Measurements from ENCODE around the gene UPK2. TPM values are rescaled to one million over a fixed set of nuclear protein-coding genes. Genes with fewer than 3 reads are reported as not detected.
A peak's percentile ranks its signal among the peaks of the same experiment; 100 is the strongest.

Gene UPK2
- total RNA-seq, 1 donor from 2014 or later = 0.10 TPM

DNA sequence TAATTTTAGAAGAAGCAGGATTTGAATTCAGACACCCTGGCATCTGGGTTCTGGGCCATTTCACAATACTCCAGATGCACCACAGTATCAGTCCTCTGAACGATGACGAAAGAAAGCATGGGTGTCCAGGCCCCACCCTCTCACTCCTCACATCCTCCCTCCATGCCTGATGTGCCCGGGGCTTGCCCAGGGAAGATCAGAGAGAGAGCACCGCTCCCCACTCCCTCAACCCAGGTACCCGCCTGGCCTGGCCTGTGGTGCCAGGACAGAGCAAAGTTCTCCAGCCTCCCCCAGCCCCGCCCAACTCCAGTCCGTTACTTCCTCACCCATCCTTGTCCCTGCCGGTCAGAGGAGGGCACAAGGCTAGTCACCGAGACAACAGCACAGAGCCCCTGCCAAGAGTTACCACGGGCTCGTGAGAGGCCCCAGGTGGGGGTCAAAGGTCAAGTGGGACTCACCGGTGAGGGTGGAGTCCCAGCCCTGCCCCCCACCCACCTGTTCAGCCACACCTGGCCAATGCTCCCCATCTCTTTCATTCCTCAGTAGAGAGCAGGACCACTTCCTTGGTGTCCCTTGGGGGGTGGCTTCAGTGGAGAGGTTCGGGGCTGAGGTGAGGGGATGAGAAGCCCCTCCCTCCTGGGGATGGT, 38.5 kb upstream of the UPK2 start:
- peak; percentile 80 for DNase-seq (ENCODE audit: low read depth)

DNA sequence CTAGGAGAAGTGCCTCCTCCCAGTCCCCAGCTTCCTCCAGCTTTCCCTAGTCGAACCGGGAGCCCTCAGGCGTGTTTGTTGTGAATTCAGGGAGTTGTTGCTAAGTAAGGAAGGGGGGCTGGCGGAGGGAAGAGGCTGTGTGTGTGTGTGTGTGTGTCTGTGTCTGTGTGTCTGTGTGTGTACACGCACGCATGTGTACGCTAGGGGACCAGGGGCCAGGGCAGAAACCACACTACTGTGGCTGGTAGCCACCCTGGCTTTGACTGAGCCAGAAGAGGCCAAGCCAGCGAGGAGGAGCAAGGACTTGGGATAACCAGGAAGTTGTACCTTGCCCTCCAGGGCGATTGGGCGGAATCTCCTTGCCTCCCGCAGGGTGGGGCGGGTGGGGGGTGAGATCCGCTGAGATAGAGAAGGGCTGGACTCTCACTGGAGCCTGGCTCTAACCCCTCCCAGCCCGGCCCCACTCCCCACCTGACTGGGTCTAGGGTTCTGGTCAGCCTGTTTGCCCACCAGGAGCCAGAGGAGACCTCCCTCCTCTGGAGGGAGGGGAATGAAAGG, 37.9 kb upstream of the UPK2 start:
- peak; percentile 92 for DNase-seq (ENCODE audit: low read depth)

DNA sequence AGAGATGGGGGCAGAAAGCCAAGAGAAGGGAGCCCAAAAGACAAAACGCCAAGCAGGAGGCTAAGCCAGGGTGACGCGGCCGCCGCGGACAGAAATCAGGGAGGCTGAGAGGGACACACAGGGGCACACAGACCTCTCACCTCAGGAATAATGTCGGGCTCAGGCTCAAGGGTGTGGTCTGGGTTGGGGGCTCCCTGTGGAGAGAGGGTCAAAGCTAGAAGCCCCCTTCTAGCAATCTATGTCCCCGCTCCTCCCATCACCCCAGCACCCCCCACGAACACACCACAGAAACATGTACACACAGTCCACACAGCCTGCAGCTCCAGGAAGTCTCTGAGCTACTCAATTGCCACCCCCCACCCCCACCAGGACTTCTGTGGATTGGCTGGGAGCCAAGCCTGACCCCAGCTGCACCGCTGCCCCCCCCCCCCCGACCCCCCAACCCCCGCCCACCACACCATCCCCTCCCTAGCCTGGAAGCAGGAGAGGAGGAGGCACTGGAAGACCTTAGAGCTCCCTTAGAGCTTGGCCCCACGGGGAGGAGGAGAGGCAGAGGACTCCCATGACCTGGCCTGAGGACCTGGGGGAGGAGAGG, 37.3 kb upstream of the UPK2 start:
- peak; percentile 49 for DNase-seq (ENCODE audit: low read depth)

DNA sequence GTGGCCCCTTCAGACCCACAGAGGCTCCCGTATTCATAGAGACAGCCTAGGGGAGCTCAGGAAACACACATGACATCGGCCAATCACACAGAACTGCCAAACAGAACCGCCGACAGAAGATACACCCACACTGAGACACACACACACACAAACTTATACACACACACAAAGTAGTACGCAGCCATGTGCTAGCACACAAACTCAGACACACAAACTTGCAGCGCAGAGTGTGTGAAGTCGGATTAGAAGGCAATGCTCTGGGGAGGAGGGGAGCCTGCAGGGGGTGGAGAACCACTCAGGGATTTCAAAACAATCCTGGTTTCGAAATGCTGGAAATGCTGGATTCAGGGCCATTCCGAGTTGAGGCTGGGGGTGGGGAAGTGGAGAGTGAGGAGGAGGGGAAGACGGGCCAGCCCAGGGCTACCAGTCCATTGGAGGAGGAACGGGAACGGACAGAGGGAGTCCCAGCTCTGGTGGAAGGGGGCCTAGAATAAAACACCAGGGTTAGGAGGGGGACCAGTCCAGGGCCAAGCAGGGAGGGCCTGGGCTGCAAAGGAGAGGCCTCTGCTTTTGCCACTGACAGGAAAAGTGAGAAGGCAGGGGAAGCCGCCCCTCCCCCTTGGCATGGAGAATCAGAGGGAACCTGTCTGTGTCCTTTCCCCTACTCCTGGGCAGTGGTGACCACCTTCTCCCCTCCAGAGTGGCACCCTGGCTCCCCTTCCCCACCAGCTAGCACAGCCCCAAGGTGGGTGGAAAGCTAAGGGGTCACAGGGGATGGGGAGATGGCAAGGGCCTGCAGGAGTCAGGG, 34.8 kb upstream of the UPK2 start:
- DNase-seq (ENCODE audit: low read depth) = peak; percentile 94

DNA sequence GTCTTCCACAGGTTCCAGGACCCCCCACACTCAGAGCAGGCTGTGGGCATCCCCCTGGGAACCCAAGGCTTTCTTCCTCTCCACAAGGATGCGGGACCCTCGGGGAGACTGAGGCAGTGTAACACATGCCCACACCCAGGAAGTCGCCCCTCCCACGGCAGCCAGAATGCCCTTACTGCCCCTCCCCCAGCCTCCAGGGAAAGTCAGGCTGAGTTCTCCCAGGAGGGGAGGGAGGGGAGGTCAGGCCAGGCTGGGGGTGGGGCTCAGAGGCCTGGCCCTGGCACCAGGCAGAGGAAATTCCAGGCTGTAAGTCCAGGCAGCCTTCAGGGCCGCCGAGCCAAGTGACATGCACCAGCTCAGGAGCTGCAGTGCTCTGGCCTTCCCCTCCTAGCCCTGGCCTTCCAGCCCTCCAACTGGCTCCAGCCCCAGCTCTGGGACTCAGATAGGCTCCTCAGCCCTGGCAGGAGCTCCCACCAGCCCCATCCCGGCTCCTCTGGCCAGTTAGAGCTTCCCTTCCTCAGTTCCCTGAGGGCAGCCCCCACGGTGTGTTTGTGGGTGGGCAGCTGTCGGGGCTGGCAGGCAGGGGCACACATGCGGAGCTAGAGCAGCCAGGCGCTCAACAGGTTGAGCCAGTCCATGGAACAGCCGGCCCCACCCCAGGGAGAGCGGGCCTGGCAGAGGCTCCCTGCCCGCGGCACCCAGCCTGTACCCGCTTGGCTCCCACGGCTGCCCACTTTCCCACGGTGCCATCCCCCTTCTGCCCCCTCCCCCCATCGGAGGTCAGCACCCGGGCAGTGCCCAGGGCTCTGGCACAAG, 34.0 kb upstream of the UPK2 start:
- DNase-seq (ENCODE audit: low read depth) = peak; percentile 85

DNA sequence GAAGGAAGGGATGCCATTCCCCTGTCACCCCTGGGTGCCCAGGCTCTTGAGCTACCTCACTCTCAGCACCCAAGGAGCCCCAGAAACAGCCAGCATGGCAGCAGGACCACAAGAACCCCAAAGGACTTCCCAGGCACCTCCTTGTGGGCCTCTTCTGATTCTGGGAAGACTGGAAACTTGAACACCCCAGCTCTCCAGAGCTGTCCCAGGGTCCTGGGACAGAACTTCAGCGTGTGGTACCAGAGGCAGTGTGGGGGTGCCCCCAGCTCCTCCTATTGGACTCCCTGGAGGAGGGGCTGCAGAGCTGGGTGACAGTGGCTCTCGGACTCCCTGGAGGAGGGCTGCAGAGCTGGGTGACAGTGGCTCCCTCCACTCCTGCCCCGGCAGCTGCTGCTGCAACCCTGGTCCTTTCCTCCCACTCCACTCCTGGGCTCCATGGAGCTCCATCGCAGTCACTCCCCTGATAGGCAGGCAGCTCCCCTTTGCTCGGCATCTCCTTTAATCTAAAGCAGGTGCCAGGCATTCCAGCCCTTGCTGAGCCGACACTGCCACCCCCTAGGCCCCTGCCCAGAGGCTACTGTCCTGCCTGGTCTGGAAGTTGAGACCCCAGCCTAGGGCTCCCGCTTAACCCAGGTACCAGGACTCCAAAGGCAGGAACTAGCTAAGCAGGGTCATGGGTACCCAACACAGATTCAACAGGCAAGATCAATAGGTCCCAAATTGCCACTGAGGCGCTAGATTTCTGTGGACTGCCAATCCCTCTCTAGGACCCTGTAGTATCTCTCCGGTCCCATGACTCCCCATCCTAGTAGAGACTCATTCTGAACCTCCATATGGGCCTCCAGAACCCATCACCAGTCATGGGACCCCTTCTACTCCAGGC, 33.1 kb upstream of the UPK2 start:
- no peak for DNase-seq (ENCODE audit: low read depth)

DNA sequence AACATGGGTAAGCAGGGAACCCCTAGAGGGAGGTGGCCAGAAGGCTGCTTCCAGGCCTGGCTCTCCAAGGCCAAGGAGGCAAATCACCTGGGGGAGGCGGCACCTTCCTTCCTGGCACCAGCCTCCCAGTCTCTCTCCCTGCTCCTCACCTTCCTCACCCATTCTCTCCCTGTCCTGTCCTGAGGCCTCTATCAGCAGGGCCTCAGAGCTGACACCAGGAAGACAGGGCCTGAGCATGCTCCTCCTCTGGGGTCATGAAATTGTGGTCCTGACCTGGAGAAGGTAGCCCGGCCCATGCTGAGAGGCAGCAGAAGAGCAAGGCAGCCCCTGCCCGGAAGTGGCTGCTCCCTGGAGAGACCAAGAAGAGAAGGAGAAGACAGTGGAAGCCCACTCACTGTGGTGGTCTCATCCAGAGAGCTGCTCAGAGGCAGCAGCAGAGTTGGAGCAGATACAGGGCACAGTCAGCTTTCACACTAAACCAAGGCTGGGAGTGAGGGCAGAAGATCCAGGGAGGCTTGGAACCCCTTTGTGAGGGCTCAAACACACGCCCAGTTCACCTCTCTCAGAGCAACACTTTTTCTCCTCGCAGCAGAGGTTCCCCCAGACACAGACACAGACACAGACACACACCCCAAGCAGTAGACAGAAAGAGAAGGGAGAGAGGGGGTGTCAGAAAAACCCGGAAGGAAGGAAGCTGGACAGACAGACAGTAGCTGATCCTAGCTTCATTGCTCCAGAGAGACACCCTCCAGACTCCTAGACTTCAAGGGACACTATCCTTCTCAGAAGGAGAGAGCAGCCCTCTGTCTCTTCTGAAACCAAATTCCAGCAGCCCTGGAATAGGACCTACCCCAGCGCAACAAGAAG, 32.1 kb upstream of the UPK2 start:
- no peak for DNase-seq (ENCODE audit: low read depth)

DNA sequence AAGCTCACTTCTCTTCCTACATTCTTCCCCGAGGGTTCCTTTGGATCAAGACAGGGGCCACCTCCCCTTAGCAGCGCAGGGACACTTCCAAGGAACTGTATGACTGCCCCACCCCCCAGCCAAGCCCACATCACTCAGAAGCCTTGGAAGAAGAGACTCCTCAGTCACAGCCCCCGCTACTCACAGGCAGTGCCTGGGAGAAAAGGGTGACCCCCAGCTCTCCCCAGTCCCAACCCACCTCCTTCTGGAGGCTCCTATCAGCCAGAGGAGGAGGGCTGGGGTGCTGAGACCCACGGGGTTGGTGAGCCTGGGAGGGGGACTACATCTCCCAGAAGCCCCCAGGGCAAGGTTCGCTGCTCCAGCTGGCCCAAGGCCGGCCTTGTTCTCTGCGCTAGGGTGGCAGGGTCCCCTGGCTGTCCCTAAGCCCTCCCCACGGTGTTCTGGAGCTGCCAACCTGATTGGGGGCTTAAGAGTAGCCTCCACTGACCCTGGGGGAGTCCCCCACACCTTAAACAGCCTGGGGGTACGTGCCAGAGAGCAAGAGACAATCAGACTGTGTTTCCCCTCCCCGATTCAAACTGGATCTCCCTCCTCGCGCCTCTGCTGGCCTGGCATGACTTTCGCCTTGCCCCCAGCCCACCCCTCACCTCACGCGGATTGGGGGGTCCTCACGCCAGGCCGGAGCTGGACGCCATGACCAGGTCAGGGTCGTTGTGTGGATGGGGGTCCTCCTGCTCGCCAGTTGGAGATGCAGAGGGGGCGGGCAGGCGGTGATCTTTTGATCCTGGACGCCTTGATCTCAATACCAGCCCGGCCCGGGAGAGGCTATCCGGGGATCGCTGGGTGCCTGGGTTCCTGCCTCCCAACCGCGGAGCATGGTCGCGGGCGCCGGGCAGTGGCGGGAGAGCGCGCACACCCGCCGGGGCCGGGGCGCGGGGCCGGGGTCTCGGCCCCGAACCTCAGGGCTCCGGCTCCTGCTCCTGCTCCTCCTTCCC, 31.2 kb upstream of the UPK2 start:
- DNase-seq (ENCODE audit: low read depth) = no peak

DNA sequence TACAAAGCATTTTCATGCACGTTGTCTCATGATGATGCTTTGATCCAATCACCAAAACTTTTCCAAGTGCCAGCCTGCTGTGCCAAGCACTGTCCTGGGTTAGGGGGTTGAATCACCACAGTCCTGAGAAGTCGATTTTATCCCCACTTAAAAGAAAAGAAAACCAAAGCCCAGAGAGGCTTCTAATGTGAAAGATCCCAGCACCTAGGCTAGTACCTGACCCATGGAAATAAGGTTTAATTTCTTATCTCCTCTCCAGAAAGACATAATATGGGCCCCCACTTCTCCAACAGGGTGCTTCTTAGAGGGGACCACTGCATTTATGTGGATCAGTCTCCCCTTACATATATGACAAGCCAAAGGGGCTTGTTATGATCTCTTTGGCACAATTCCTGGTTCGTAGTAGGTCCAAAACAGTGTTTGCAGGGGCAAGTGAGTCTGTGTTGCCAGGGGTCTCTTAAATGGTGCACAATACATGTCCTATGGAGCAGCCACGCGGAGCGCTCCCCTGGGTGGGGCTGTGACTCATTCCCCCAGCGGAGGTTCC, 28.5 kb upstream of the UPK2 start:
- no peak for DNase-seq (ENCODE audit: low read depth)

DNA sequence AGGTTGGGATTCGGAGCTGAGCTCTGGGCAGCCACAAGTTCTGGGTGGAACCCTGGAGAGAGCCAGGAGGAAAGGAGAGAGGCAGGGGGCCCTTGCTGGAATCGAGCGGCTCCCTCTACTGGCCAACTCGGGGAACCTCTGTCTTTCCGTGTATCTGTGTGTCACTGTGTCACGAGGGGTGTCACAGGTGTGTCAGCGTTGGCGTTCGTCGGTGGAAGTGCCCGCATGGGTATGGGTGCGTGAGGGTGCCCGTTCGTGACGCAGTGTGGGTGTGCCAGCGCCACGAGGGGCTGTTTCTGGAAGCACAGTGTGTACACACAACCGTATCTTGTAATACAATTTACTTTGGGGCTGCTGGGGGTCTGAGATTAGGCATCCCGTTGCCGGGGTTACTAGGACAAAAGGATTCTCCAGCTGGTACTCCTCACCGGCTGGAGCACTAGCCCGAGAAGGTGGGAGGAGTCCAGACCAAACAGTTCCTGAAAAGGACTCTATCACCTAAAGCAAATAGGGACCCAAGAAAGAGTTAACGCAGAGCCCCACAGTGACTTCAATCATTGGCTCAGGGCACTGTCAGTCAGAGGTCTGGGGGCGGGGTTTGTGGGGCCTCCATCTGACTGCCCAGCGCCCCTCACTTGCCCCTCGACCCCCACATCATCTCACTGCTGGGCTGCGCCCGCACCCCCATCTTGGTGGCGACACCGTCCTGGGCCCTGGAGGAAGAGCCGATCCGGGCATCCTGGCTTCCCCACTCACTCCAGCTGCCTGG, 27.8 kb upstream of the UPK2 start:
- peak; percentile 91 for DNase-seq (ENCODE audit: low read depth)

DNA sequence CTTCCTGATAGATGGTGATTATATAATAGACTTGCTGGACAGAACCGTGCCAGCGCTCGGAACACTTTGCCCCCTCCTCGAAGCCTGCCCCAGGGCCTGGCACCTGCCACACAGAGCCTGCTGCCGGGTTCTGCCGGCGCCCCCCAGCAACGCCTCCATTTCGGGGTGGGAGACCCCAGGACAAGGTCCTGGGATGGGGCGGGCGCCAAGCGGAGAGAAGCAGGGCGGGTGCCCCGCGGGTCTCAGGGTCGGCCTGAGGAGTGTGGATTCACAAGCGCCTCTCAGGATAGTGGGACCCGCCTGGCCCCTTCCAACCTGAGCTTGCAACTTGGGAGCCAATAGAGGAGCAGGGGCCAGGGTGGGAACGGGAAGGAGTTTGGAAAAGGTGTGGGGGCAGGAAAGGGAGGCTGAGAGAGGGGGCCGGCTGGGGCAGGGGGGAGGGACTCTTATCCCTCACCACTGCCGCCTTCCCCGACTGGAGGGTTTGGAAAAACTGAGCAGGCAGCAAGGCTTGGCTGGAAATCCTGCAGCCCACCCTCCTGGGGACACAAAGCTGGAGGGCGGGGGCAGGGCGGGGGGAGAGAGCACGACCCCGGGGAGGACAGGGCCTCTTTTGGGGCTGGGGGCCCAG, 27.1 kb upstream of the UPK2 start:
- no peak for DNase-seq (ENCODE audit: low read depth)

DNA sequence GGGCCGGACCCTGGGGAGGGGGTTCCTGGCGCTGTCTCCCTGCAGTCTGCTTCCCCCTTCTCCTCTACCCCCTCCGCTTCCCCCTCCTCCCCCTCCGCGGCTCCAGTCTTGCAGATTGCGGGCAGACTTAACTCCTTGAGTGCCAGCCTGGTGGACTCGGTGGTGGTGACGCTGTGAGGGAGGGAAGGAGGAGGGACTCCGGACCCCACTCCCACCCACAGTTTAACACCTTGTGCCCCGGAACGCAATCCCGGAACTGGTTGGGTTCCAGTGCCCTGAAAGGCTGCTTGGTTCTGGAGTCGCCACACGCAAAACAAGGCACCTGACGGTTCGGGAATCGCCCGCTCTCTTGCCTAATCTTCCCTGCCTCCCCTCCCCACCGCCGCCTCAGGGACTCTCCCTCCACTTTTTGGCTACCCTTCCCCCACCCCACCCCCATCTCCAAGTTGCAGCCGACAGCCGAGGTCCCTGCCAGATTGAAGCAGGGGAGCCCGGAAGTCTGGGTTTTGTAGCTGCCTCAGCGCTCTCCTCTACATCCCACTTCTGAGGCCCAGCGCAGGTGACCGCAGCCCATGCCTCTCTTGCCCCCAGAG, 26.5 kb upstream of the UPK2 start:
- DNase-seq (ENCODE audit: low read depth) = peak; percentile 72

DNA sequence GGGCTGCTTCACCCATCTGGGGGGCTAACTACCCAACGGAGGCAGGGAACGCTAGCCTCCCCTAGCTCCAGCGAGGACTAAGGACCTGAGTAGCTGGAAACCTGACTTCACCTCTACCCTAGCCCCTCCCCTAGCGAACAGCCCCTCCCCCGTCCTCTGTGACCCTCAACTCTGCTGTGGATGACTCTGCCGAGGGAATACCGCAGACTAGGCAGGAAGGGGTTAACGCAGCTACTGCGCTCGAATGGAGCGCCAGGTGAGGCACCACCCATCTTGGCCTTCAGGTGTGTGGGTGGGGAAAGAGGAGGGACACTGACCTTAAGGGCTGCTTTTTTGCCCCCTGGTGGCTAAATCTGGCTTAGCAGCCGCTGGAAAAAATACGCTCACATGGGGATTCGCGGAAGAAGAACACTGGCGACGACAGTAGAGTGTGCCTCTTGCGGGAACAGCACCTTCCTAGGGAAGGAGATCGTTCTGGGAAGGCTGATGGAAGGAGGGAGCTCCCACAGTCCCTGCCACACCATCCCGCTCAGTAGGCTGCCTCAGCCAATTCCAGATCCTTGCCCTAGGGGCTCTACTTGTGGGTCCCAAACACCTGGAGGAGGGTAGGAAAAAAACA, 25.9 kb upstream of the UPK2 start:
- peak; percentile 76 for DNase-seq (ENCODE audit: low read depth)

DNA sequence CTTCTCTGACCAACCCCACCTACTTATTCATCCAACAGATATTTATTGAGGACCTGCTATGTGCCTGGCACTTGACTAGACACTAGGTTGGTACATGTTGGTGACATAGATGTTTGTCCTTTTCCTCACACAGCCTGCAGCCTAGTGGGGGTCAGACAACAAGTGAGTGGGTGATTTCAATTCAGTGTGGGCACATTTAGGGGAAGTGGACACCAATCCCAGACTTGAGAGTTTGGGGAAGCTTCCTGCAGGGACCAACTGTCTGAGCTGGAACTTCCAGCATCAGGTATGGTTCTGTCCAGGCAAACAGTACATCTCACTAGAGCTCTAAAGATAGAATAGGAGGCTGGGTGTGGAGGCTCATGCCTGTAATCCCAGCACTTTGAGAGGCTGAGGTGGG, 24.5 kb upstream of the UPK2 start:
- DNase-seq (ENCODE audit: low read depth) = no peak

DNA sequence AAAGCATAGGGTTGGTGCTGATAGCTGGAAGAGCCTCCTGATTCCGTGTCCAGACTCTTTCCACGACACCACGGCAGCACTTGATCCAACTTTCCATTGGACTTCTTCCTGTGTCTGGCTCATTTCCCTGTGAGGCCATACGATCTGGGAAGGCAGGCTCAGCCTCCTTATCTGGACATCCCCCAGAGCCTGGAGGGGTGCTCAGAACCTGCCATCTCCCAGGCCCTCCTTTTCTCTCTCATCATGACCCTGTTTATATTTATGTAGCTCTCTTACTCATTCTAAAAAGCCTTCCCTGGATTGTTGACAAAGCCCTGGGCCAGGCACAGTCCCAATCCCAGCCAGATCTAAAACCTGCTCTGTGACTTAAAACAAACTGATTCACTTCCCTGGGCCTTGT, 22.6 kb upstream of the UPK2 start:
- no peak for DNase-seq (ENCODE audit: low read depth)

DNA sequence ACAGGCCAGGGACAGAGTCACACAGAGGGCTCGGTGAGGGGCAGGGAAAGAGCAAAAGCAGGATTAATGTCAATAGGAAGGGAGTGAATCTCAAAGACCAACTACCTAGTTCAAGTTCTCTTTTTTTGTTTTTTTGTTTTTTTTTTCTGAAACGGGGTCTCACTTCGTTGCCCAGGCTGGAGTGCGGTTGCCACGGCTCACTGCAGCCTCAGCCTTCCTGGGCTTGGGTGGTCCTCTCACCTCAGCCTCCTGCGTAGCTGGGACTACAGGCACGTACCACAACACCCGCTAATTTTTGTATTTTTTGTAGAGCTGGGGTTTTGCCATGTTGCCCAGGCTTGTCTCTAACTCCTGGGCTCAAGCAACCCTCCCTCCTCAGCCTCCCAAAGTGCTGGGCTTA, 20.7 kb upstream of the UPK2 start:
- no peak for DNase-seq (ENCODE audit: low read depth)

Data from renal cortical epithelial cell (primary cell).